Measurements from ENCODE around the gene SLAIN2.

Gene SLAIN2

GRCh38 chr4:48343035-48343434 lies 1.7 kb downstream of the SLAIN2 start:
- TF ChIP-seq CTCF (conservative IDR thresholded peaks at IDR 0.05; ENCODE audit: low read depth, low read length), result no peak
- H3K36me3 ChIP-seq (ENCODE audit: insufficient read depth), result no peaks in the 10 kb centered on the region
- H3K4me3 ChIP-seq (IDR thresholded peaks at IDR 0.05; ENCODE audit: insufficient read depth, low read depth, low read length), result no peak overlapping the region
- H3K9ac ChIP-seq, result peak overlapping the region; percentile 89; the same call in 1 of the 2 replicates
- no peaks in the 10 kb centered on the region for H3K27me3 ChIP-seq (ENCODE audit: insufficient read depth, low read depth)
- peaks cover 6% of the 10 kb centered on the region; the same call in 1 of the 2 replicates for H4K20me1 ChIP-seq (ENCODE audit: insufficient read depth)
- peak overlapping the region; percentile 71 for H3K4me2 ChIP-seq
- H3K4me1 ChIP-seq (ENCODE audit: low read depth, poor library complexity, severe bottlenecking), result peaks cover 46% of the 10 kb centered on the region
- H3K79me2 ChIP-seq (ENCODE audit: insufficient read depth, low read depth), result peaks cover 64% of the 10 kb centered on the region
- H3K27ac ChIP-seq, result peak overlapping the region; percentile 2; the same call in 1 of the 2 replicates
- H2AFZ ChIP-seq (ENCODE audit: low read depth), result no peak overlapping the region

- H3K27ac ChIP-seq, result peak overlapping the region; percentile 2; the same call in 1 of the 2 replicates
- peaks cover 41% of the 10 kb centered on the region for H3K4me1 ChIP-seq (ENCODE audit: low read depth, poor library complexity, severe bottlenecking)
- peak overlapping the region; percentile 71 for H3K4me2 ChIP-seq
- no peak for TF ChIP-seq CTCF (conservative IDR thresholded peaks at IDR 0.05; ENCODE audit: low read depth, low read length)
- peaks cover 70% of the 10 kb centered on the region for H3K79me2 ChIP-seq (ENCODE audit: insufficient read depth, low read depth)
- H4K20me1 ChIP-seq (ENCODE audit: insufficient read depth), result peaks cover 6% of the 10 kb centered on the region; the same call in 1 of the 2 replicates
- H3K36me3 ChIP-seq (ENCODE audit: insufficient read depth), result no peaks in the 10 kb centered on the region
- H3K4me3 ChIP-seq (IDR thresholded peaks at IDR 0.05; ENCODE audit: insufficient read depth, low read depth, low read length), result no peak overlapping the region
- H3K9ac ChIP-seq, result peak overlapping the region; percentile 89; the same call in 1 of the 2 replicates
- no peaks in the 10 kb centered on the region for H3K27me3 ChIP-seq (ENCODE audit: insufficient read depth, low read depth)
- H2AFZ ChIP-seq (ENCODE audit: low read depth), result no peak overlapping the region
These were observed 2.2 kb downstream of the SLAIN2 start for GRCh38 chr4:48343551-48343950.

- no peak overlapping the region for H3K4me2 ChIP-seq
- no peaks in the 10 kb centered on the region for H3K27me3 ChIP-seq (ENCODE audit: insufficient read depth, low read depth)
- H3K4me3 ChIP-seq (IDR thresholded peaks at IDR 0.05; ENCODE audit: insufficient read depth, low read depth, low read length), result no peak overlapping the region
- no peak overlapping the region for H3K27ac ChIP-seq
- peaks cover 6% of the 10 kb centered on the region; the same call in 1 of the 2 replicates for H4K20me1 ChIP-seq (ENCODE audit: insufficient read depth)
- H3K9ac ChIP-seq, result no peak overlapping the region
- no peak overlapping the region for H2AFZ ChIP-seq (ENCODE audit: low read depth)
- H3K4me1 ChIP-seq (ENCODE audit: low read depth, poor library complexity, severe bottlenecking), result peaks cover 23% of the 10 kb centered on the region
- TF ChIP-seq CTCF (conservative IDR thresholded peaks at IDR 0.05; ENCODE audit: low read depth, low read length), result no peak
- H3K36me3 ChIP-seq (ENCODE audit: insufficient read depth), result no peaks in the 10 kb centered on the region
- H3K79me2 ChIP-seq (ENCODE audit: insufficient read depth, low read depth), result peaks cover 89% of the 10 kb centered on the region
These were observed 4.2 kb downstream of the SLAIN2 start for GRCh38 chr4:48345542-48345941.

- H3K4me3 ChIP-seq (IDR thresholded peaks at IDR 0.05; ENCODE audit: insufficient read depth, low read depth, low read length), result no peak overlapping the region
- H3K36me3 ChIP-seq (ENCODE audit: insufficient read depth), result no peaks in the 10 kb centered on the region
- peaks cover 6% of the 10 kb centered on the region; the same call in 1 of the 2 replicates for H4K20me1 ChIP-seq (ENCODE audit: insufficient read depth)
- no peak overlapping the region for H2AFZ ChIP-seq (ENCODE audit: low read depth)
- no peak overlapping the region for H3K27ac ChIP-seq
- H3K79me2 ChIP-seq (ENCODE audit: insufficient read depth, low read depth), result peaks cover 96% of the 10 kb centered on the region
- H3K4me2 ChIP-seq, result no peak overlapping the region
- no peaks in the 10 kb centered on the region for H3K27me3 ChIP-seq (ENCODE audit: insufficient read depth, low read depth)
- peaks cover 21% of the 10 kb centered on the region for H3K4me1 ChIP-seq (ENCODE audit: low read depth, poor library complexity, severe bottlenecking)
- TF ChIP-seq CTCF (conservative IDR thresholded peaks at IDR 0.05; ENCODE audit: low read depth, low read length), result no peak
- H3K9ac ChIP-seq, result no peak overlapping the region
These were observed 5.3 kb downstream of the SLAIN2 start for GRCh38 chr4:48346594-48346993.

Data from KMS-11 (cell line).